Activated CD8-positive, alpha-beta memory T cell treated with anti-CD3 and anti-CD28 coated beads, Interleukin-2, amount 10 ng/mL, durations not matched to agents 7 days and 5 days (primary cell): ENCODE results near the gene PGLYRP2. TPM values are rescaled to one million over a fixed set of nuclear protein-coding genes. Genes with fewer than 3 reads are reported as not detected.
A peak's percentile ranks its signal among the peaks of the same experiment; 100 is the strongest.
"Not testable (repeated sequence)": the region's sequence is repeated elsewhere in the genome, so short reads cannot be mapped to it uniquely, and the experiment has no call there.

Experiments
- ATAC-seq: fragments of 150-1000 bp; cut with Tn5 transposase; one replicate; pipeline ENCODE4 v1.10.0; 2021; ENCODE audit warnings: moderate library complexity
- CTCF ChIA-PET: fragments of 350-600 bp; sonication (Branson Sonifier 250); formaldehyde crosslinking; loops from one replicate; lab custom pipeline; 2021; ENCODE audit warnings: antibody characterized with exemption; lab: Charles Lee
- DNase-seq: peaks from one replicate; pipeline ENCODE4 v3.0.0-alpha.2; 2020
- H3K27ac Mint-ChIP-seq: one replicate; pipeline ENCODE4 v1.8.0; 2021; ENCODE audit warnings: mild to moderate bottlenecking, mixed read lengths
- H3K27me3 Mint-ChIP-seq: one replicate; pipeline ENCODE4 v1.8.0; 2021; ENCODE audit warnings: mixed read lengths
- H3K36me3 Mint-ChIP-seq: one replicate; pipeline ENCODE4 v1.8.0; 2021; ENCODE audit warnings: mild to moderate bottlenecking, mixed read lengths
- H3K4me1 Mint-ChIP-seq: one replicate; pipeline ENCODE4 v1.8.0; 2021; ENCODE audit warnings: mixed read lengths
- H3K4me3 Mint-ChIP-seq: one replicate; pipeline ENCODE4 v1.8.0; 2021; ENCODE audit warnings: mild to moderate bottlenecking, moderate library complexity, mixed read lengths
- H3K9me3 Mint-ChIP-seq: one replicate; pipeline ENCODE4 v1.8.0; 2022; ENCODE audit warnings: low read depth, mixed read lengths
- total RNA-seq, 2 experiments: library from RNA; stranded (reverse); gene quantifications; one replicate each; pipeline ENCODE4 v1.2.3, GENCODE V29; 2021

The PGLYRP2 gene
- total RNA-seq, 2 experiments from 2014 or later: 0.09 to 0.12 TPM

DNA sequence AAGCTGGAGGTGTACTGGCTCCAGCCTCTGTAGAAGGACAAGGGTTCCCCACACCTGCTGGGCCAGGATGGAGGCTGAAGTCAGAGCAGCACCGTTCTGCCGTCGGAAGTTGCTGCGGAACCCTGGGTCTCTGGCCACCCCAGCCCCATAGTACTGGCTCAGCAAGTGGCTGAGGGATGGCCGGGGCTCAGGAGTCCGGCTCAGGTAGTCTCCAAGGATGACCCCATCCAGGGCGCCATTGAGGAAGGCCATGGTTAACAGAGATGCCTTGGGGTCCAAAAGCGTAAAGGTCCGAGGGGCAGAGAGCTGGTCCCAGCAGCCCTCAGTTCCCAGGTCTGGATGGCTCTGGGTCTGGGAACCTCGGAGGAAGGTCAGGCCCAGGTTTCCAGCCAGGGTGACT lies 3.7 kb downstream of the PGLYRP2 start:
- no peak for DNase-seq
- Mint-ChIP-seq H3K4me3 (no peak overlapping the region), H3K36me3 (peaks cover 2% of the 10 kb centered on the region), H3K27me3 (no peaks in the 10 kb centered on the region), H3K4me1 (peaks cover 29% of the 10 kb centered on the region), H3K9me3 (no peaks in the 10 kb centered on the region), H3K27ac (no peak overlapping the region)
- ATAC-seq: no peak
- CTCF ChIA-PET: interaction anchor here (1.0 to 1.1 kb wide), 2 partner anchors 39 to 56 kb away, joined by 4 to 5 read pairs; partner anchors contain the start of gene AKAP8L

DNA sequence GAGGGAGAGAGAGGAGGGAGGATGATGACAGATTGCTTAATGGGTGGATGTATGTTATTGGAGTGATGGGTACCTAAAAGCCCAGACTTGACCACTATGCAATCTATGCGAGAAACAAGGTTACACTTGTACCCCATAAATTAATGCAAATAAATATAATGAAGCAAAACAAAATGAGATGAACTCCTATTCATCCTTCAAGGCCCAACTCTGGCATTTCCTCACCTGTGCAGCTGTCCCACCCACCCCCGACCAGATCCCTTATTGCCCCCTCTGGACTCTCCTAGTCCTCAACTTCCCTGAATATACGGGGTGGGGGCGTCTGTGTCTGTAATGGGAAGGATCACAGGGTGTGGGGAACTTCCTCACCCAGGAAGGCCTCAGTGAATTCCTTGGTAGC lies 4.1 kb downstream of the PGLYRP2 start:
- H3K27ac Mint-ChIP-seq: no peak overlapping the region
- H3K4me1 Mint-ChIP-seq: peaks cover 29% of the 10 kb centered on the region
- H3K36me3 Mint-ChIP-seq: peaks cover 2% of the 10 kb centered on the region
- no peak for DNase-seq
- CTCF ChIA-PET: interaction anchor here (0.7 kb wide), 1 partner anchor 82 kb away, joined by 3 read pairs; no protein-coding TSS in a partner anchor
- no peak overlapping the region for H3K4me3 Mint-ChIP-seq
- H3K9me3 Mint-ChIP-seq: no peaks in the 10 kb centered on the region
- no peak for ATAC-seq
- H3K27me3 Mint-ChIP-seq: no peaks in the 10 kb centered on the region

DNA sequence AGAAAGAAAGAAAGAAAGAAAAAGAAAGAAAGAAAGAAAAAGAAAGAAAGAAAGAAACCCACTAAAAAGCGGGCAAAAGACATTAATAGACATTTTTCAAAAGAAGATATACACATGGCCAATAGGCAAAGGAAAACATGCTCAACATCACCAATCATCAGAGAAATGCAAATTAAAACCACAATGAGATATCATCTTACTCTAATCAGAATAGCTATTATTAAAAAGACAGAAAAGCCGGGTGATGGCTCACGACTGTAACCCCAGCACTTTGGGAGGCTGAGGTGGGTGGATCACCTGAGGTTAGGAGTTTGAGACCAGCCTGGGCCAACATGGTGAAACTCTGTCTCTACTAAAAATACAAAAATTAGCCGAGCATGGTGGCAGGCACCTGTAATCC lies 5.5 kb downstream of the PGLYRP2 start:
- H3K36me3 Mint-ChIP-seq, H3K27me3 Mint-ChIP-seq, DNase-seq, H3K27ac Mint-ChIP-seq, H3K4me3 Mint-ChIP-seq, H3K9me3 Mint-ChIP-seq, ATAC-seq: not testable (repeated sequence)
- CTCF ChIA-PET: interaction anchor here (0.7 to 1.0 kb wide), 2 partner anchors 9 to 41 kb away, joined by 3 read pairs; no protein-coding TSS in a partner anchor
- H3K4me1 Mint-ChIP-seq: peaks cover 38% of the 10 kb centered on the region

DNA sequence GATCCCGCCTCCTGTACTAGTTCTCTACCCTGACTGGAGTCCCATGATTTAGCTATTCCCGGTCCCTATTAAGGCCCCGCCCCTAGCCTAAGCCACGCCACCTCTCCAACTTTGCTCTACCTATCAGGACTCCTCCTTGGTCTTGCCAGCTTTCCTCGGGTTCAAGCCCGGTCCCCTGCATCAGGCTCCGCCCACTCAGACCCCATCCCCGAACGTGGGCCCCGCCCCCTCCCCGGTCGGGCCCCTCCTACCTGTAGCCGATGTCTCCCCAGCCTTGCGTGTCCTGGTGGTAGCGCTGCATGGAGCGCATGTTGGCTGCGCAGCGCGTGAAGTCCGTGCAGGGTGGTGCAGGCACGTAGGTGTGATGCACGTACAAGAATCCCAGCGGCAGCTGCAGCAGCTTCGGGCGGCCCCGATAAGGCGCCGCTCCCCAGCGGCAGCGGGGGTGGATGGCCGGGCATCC lies 7.6 kb downstream of the PGLYRP2 start:
- H3K27ac Mint-ChIP-seq: no peak overlapping the region
- no peak overlapping the region for H3K4me3 Mint-ChIP-seq
- peaks cover 2% of the 10 kb centered on the region for H3K36me3 Mint-ChIP-seq
- CTCF ChIA-PET: no interaction called here
- ATAC-seq: no peak
- H3K27me3 Mint-ChIP-seq: peaks cover 6% of the 10 kb centered on the region
- H3K9me3 Mint-ChIP-seq: no peaks in the 10 kb centered on the region
- no peak for DNase-seq
- peaks cover 49% of the 10 kb centered on the region for H3K4me1 Mint-ChIP-seq

DNA sequence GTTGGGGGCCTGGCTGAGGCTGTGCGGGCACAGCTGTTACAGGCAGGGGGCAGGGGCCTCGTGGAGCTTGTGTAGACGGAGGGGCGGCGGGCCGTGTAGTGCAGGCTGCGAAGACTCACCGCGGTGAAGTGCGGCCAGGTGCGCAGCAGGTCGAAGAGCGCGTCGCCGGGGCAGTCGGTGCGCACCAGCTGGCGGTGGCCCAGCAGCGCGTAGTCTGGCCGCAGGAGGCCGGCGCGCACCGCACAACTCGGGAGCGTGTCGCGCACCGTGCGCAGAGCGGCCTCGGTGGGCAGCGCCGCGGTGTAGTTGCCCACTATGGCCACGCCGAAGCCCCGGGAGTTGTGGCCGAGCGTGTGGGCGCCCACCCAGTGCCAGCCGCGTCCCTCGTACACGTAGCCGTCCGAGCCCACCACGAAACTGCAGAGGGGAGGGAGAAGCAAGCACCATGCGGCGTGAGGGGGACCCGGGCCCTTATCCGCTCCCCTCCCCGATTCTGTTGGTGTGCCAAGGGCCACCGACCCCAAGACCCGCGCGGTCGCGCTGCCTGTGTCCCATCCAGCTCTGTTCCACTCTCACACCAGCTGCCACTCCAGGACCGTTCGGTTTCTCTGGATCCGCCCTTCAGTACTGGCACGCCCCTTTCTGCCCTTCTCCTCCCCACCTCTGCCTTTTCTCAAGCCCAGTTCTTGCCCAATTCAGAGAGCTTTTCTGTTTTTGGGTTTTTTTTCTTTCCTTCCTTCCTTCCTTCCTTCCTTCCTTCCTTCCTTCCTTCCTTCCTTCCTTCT lies 9.6 kb downstream of the PGLYRP2 start:
- CTCF ChIA-PET: interaction anchor here (1.1 to 1.8 kb wide), 3 partner anchors 10 to 86 kb away, joined by 3 to 5 read pairs (median 4); partner anchors contain the start of gene PGLYRP2
- H3K4me1 Mint-ChIP-seq: peaks cover 50% of the 10 kb centered on the region
- H3K27ac Mint-ChIP-seq: no peak overlapping the region
- H3K36me3 Mint-ChIP-seq: no peaks in the 10 kb centered on the region
- H3K9me3 Mint-ChIP-seq: no peaks in the 10 kb centered on the region
- ATAC-seq (no peak), DNase-seq (no peak)
- peaks cover 6% of the 10 kb centered on the region for H3K27me3 Mint-ChIP-seq
- peak overlapping the region; percentile 70 for H3K4me3 Mint-ChIP-seq

DNA sequence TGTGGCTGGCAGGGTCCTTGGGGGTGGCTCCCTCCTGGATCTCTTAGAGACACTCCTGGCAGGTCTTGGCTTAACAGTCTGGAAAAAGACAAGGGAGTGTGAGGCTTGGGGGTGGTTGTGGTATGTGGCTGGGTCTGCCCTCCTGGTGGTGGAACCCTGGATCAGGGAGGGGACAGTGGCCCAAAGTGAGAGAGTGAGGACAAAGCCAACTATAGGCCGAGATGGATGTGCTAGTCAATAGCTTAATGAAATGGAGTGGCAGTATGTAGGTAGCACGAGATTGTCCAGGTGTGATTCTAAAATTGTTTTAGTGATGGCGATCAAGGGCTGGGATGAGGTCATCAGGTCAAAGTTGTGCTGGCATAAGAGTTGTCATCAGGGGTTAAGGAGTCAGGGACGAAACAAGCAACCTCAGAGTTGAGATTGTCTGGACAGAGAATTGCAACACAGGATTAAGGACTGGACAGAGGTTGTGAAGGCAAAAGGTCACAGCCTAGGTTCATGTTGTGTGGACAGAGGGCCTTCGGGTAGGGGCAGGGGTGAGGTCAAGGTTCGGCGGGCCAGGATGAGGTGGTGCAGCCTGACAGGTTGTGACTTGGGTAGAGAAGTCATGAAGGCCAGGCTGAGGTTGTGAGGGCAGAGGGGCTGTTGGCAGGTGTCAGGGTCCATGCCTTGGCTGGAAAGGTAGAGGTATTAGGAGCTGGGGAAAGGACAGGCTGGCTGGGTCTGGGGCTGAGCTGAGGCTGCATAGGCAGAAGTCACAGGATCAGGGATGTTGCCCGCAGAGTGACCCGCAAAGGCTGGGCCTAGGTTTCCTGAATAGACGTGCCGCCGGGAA lies 10.4 kb downstream of the PGLYRP2 start:
- no peak for DNase-seq
- Mint-ChIP-seq H3K27ac (no peak overlapping the region), H3K4me3 (peak overlapping the region; percentile 70), H3K9me3 (no peaks in the 10 kb centered on the region), H3K4me1 (peaks cover 54% of the 10 kb centered on the region), H3K36me3 (no peaks in the 10 kb centered on the region), H3K27me3 (peaks cover 6% of the 10 kb centered on the region)
- CTCF ChIA-PET: interaction anchor here (0.7 to 8.4 kb wide), 8 partner anchors 7 to 87 kb away, joined by 3 to 68 read pairs (median 5); partner anchors contain the start of genes AKAP8L and PGLYRP2
- ATAC-seq: no peak

DNA sequence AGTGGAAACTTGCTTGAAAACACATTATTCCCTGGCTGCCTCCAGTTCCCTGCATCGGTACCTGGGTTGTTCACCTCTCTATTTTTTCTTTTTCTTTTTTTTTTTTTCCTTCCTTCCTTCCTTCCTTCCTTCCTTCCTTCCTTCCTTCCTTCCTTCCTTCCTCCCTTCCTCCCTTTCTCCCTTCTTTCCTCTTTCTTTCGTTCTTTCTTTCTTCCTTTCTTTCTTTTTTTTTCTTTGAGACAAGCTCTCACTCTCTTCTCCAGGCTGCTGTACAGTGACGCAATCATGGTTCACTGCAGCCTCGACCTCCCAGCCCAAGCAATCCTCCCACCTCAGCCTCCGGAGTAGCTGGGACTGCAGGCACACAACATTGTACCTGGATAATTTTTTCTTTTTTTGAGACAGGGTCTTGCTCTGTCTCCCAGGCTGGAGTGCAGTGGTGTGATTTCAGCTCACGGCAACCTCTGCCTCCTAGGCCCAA lies 11.5 kb downstream of the PGLYRP2 start:
- CTCF ChIA-PET: interaction anchor here (0.6 to 8.4 kb wide), 14 partner anchors 9 to 236 kb away, joined by 3 to 68 read pairs (median 4); partner anchors contain the start of gene AKAP8L
- peaks cover 6% of the 10 kb centered on the region for H3K27me3 Mint-ChIP-seq
- H3K27ac Mint-ChIP-seq: peak overlapping the region; percentile 87
- H3K4me1 Mint-ChIP-seq: peaks cover 56% of the 10 kb centered on the region
- no peak overlapping the region for H3K4me3 Mint-ChIP-seq
- H3K36me3 Mint-ChIP-seq: peaks cover 5% of the 10 kb centered on the region
- DNase-seq (no peak), ATAC-seq (no peak)
- no peaks in the 10 kb centered on the region for H3K9me3 Mint-ChIP-seq

DNA sequence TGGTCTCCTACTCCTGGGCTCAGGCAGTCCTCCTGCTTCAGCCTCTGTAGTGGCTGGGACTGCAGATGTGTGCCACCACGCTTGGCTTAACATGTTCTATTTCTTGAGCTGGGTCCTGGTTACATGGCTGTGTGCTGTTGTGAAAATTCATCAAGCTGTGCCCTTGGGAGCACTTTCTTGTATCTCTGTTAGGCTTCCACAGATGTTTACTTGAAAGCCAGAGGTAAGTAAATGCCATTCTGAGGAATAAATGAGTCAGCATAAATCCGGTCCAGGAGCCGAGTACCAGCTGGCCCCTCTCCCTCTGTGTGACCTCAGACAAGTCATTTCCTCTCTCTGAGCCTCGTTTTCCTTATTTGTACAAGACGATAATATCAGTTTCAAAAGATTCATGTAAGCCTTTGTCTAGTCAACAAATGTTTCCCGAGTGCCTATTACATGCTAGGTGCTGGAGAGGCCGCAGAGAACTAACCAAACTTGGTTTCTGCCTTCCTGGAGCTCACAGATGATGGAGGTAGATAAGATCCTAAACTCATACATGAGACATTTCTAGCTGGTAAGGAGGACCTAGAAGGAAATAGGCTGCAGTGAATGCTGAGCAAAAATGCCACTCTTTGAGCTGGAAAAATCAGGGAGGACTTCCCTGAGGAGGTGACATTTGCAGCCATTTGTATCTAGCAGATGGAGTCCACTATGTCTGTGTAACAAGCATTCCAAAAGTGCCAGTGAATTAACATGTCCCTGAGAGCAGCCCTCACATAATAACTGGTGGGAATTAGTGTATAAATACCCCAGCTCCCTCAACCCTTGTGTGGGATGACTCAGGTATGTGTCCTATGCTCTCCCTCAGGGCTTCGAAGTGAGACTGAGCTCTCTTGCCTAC lies 12.2 kb downstream of the PGLYRP2 start:
- CTCF ChIA-PET: interaction anchor here (0.9 to 8.4 kb wide), 11 partner anchors 9 to 90 kb away, joined by 3 to 68 read pairs (median 5); partner anchors contain the start of gene AKAP8L
- peaks cover 6% of the 10 kb centered on the region for H3K27me3 Mint-ChIP-seq
- peaks cover 9% of the 10 kb centered on the region for H3K36me3 Mint-ChIP-seq
- H3K27ac Mint-ChIP-seq: peak overlapping the region; percentile 87
- no peaks in the 10 kb centered on the region for H3K9me3 Mint-ChIP-seq
- peak overlapping the region; percentile 39 for H3K4me3 Mint-ChIP-seq
- H3K4me1 Mint-ChIP-seq: peaks cover 62% of the 10 kb centered on the region
- DNase-seq (peak; percentile 91), ATAC-seq (peak; percentile 63)

DNA sequence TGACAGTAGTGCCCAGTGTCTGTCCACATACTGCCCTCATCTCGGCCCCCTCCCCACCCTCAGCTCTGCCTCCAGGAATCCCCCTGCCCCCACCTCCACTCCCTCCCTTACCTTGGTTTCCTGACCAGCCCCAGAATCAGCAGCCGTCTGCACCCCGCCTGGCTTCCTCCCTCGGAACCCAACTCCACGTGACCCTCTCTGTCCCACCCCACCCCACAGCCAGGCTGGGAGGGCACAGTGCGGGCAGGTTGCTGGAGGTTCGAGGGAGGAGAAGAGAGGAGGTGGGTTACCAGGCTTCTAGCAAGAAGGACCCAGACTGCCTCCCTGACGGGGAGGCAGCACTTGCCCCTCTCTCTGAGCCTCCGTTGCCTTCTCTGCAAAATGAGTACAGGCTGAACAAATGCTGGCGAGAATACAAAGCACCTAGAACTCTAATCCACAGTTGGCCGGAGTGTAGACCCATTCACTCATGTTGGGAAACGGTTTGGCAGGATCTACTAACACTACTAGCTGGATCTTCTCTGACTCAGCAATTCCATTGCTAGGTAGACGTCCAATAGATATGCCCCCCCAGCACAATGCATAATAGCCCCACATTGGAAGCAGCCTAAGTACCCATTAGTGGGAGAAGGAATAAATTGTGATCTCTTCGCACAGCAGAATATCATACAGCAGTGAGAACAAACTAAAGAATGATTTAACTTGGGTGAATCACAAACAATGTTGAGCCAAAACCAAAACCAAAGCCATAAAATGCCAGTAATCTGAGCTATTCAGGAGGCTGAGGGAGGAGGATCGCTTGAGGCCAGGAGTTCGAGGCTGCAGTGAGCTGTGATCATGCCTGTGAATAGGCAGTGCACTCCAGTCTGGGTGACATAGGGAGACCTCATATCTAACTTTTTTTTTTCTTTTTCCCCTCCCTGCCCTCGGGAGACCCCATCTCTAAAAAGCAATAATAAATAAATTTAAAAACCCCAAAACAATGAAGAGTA lies 14.6 kb downstream of the PGLYRP2 start, which contains the start of gene RASAL3:
TSS of gene RASAL3 (minus strand) at position 151 of the 992 bp plus-strand sequence. CDS start 186 bp downstream, outside the sequence.
- CTCF ChIA-PET: interaction anchor here (0.8 to 8.4 kb wide), 8 partner anchors 10 to 90 kb away, joined by 3 to 68 read pairs (median 4); partner anchors contain the start of genes AKAP8, AKAP8L and PGLYRP2
- ATAC-seq (peak; percentile 59), DNase-seq (peak; percentile 89)
- Mint-ChIP-seq H3K27me3 (peaks cover 6% of the 10 kb centered on the region), H3K4me1 (peaks cover 68% of the 10 kb centered on the region), H3K27ac (peak within 1 kb of the TSS; percentile 89), H3K36me3 (peaks cover 26% of the 10 kb centered on the region), H3K4me3 (peak within 1 kb of the TSS; percentile 87), H3K9me3 (no peaks in the 10 kb centered on the region)

DNA sequence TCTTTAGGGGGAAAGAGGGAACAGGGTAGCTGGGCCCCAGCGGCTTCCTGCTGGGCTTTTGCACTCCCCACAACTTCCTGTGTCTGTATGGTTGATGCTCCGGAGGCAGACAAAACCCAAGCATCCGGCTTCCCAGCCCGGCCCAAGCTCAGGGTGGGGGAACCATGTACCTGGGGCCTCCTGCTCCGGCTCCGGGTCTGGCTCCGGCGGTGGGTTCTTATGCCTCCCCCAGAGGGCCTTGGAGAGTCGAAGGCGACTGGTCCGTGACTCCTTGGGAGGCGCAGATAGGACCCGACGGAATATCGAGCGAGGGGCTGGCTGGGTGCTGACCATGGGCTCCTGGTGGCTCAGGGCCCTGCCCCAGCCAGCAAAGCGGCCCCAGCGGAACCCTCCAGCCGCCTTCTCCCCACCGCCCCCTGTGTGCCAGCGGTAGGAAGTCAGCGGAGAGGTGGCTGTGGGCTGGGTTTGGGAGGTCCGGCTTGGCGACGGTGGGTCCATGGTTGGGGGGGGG lies 15.4 kb downstream of the PGLYRP2 start:
- Mint-ChIP-seq H3K27ac (peak overlapping the region; percentile 89), H3K36me3 (peaks cover 31% of the 10 kb centered on the region), H3K27me3 (peaks cover under 1% of the 10 kb centered on the region), H3K4me3 (peak overlapping the region; percentile 87), H3K4me1 (peaks cover 63% of the 10 kb centered on the region), H3K9me3 (no peaks in the 10 kb centered on the region)
- DNase-seq (peak; percentile 93), ATAC-seq (peak; percentile 75)
- CTCF ChIA-PET: interaction anchor here (0.7 to 8.4 kb wide), 11 partner anchors 9 to 93 kb away, joined by 3 to 68 read pairs (median 4); partner anchors contain the start of genes AKAP8, AKAP8L and WIZ

DNA sequence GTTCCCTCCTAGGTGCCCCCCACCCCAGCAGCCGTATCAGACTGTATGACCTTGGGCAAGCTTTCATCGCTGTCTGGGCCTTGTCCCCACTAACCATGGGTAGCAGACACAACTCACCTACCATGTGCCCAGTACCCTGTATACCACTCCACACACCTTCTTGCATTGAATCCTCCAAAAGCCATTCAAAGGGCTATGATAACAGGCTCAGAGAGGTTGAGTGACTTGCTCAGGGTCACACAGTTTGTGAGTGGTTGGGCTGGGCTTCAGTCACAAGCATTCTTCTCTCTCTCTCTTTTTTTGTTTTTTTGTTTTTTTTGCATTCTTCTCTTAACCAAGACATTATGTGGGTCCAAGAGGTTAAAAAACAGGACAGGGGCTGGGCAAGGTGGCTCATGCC lies 17.6 kb downstream of the PGLYRP2 start:
- peaks cover 40% of the 10 kb centered on the region for H3K4me1 Mint-ChIP-seq
- CTCF ChIA-PET: interaction anchor here (1.3 to 8.4 kb wide), 3 partner anchors 9 to 93 kb away, joined by 3 to 68 read pairs (median 7); partner anchors contain the start of gene AKAP8L
- peak overlapping the region; percentile 89 for H3K27ac Mint-ChIP-seq
- no peaks in the 10 kb centered on the region for H3K9me3 Mint-ChIP-seq
- no peaks in the 10 kb centered on the region for H3K27me3 Mint-ChIP-seq
- DNase-seq: no peak
- peaks cover 45% of the 10 kb centered on the region for H3K36me3 Mint-ChIP-seq
- peak overlapping the region; percentile 87 for H3K4me3 Mint-ChIP-seq
- no peak for ATAC-seq
